Measurements from ENCODE around the gene THADA.

Gene THADA

DNA sequence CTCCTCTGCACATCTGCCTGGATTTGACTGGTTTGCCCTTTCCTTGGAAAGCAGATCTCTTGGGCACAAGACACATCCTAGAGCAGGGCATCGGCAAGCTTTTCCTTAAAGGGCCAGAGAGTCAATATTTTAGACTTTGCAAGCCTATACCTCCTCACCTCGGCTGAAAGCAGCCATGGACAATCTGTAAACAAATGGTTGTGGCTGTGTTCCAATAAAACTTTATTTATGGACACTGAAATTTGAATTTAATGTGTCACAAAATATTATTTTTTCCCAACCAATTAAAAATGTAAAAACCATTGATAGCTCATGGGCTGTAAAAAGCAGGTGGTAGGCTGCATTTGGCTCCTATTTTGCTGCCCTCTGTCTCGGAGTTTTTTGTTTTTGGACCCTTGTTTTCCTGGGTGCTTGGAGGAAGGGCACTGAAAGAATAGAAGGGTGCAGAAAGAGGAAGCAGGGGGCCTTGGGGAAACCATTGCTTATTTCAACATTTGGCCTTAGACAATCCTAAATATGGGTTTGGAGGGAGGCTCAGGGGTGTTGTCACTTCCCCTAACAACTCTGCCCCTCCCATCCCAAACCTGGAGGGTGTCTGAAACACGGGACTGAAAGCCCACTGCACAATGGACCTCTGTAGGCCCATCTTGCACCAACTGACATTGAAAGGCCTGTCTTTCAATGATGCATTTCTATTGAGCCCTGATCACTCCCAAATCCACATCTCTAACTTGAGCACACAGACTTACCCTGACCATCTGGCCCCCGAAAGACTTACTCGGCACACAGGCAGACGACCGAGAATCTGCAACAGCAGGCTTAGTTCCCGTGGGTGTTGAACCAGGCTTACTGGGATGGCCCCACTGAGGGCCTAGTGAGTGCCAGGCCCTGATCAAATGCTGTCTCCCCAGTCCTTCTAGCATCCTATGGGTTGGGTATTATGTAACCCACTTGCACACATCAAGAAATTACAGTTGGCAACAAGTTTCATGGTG is 362.3 kb downstream of the THADA start:
- no peak for DNase-seq (ENCODE audit: low read depth, low spot score)
- in situ Hi-C loops (cut with HindIII; ENCODE audit: low sequenced_read_pairs): no loop called here
- no peak for TF ChIP-seq CTCF (IDR thresholded peaks at IDR 0.05; ENCODE audit: low read depth, low read length)
- no peak overlapping the region for H3K4me3 ChIP-seq (ENCODE audit: low read depth, low read length)

GRCh38 chr2:43230951-43231827 is 364.6 kb downstream of the THADA start:
- TF ChIP-seq CTCF (IDR thresholded peaks at IDR 0.05; ENCODE audit: low read depth, low read length): no peak

GRCh38 chr2:43230351-43230885 is 365.4 kb downstream of the THADA start:
- in situ Hi-C loops (cut with HindIII; ENCODE audit: low sequenced_read_pairs): no loop called here
- no peak for TF ChIP-seq CTCF (IDR thresholded peaks at IDR 0.05; ENCODE audit: low read depth, low read length)
- no peak overlapping the region for H3K4me3 ChIP-seq (ENCODE audit: low read depth, low read length)
- DNase-seq (ENCODE audit: low read depth, low spot score): no peak

More at GRCh38 chr2:43230951-43231827, 364.6 kb downstream of the THADA start:
- in situ Hi-C loops (cut with HindIII; ENCODE audit: low sequenced_read_pairs): no loop called here
- H3K4me3 ChIP-seq (ENCODE audit: low read depth, low read length): no peak overlapping the region
- DNase-seq (ENCODE audit: low read depth, low spot score): no peak

GRCh38 chr2:43228756-43229659 is 366.8 kb downstream of the THADA start:
- no peak for TF ChIP-seq CTCF (IDR thresholded peaks at IDR 0.05; ENCODE audit: low read depth, low read length)
- in situ Hi-C loops (cut with HindIII; ENCODE audit: low sequenced_read_pairs): no loop called here
- peak; percentile 43 for DNase-seq (ENCODE audit: low read depth, low spot score)
- H3K4me3 ChIP-seq (ENCODE audit: low read depth, low read length): no peak overlapping the region

- in situ Hi-C loops (cut with HindIII; ENCODE audit: low sequenced_read_pairs): no loop called here
- no peak overlapping the region for H3K4me3 ChIP-seq (ENCODE audit: low read depth, low read length)
- TF ChIP-seq CTCF (IDR thresholded peaks at IDR 0.05; ENCODE audit: low read depth, low read length): no peak
- DNase-seq (ENCODE audit: low read depth, low spot score): no peak
Observed at GRCh38 chr2:43228321-43228751, 367.5 kb downstream of the THADA start.
